RWPE2 (cell line): ENCODE data around the gene ASF1B.

Experiments
- ATAC-seq: fragments of 200-7000 bp; cut with Tn5 transposase; 3 replicates; pipeline ENCODE4 v1.9.1; 2021; ENCODE audit warnings: low read depth
- DNase-seq: peaks from one replicate; pipeline ENCODE4 v3.0.0-alpha.2; 2020; ENCODE audit warnings: low spot score
- H3K27ac ChIP-seq: fragments of 450-650 bp; 2 replicates; pipeline ENCODE4 v1.5.1; 2017; ENCODE audit warnings: mild to moderate bottlenecking; ENCODE audit not compliant: poor library complexity, severe bottlenecking
- H3K27me3 ChIP-seq: fragments of 250-450 bp; sonication (Bioruptor Pico); 2 replicates; pipeline ENCODE4 v1.5.1; 2021; ENCODE audit warnings: mild to moderate bottlenecking, moderate library complexity; ENCODE audit not compliant: insufficient read depth, poor library complexity, severe bottlenecking
- H3K36me3 ChIP-seq: fragments of 250-450 bp; sonication (Bioruptor Pico); 2 replicates; pipeline ENCODE4 v1.5.1; 2020; ENCODE audit warnings: low read depth, mild to moderate bottlenecking, moderate library complexity
- H3K4me1 ChIP-seq: fragments of 250-450 bp; sonication (Bioruptor Pico); 2 replicates; pipeline ENCODE4 v1.5.1; 2021; ENCODE audit warnings: mild to moderate bottlenecking, moderate library complexity; ENCODE audit not compliant: insufficient read depth, poor library complexity, severe bottlenecking
- H3K4me3 ChIP-seq: fragments of 250-450 bp; sonication (Bioruptor Pico); 2 replicates; pipeline ENCODE4 v1.5.1; 2021; ENCODE audit warnings: mild to moderate bottlenecking, moderate library complexity; ENCODE audit not compliant: severe bottlenecking
- H3K9me3 ChIP-seq: fragments of 250-450 bp; sonication (Bioruptor Pico); 2 replicates; pipeline ENCODE4 v1.5.1; 2021; ENCODE audit warnings: mild to moderate bottlenecking, moderate library complexity; ENCODE audit not compliant: severe bottlenecking
- CTCF ChIP-seq: fragments of 450-650 bp; IDR thresholded peaks from one replicate; pipeline ENCODE4 v1.5.1; 2017; ENCODE audit warnings: mild to moderate bottlenecking, moderate library complexity; ENCODE audit not compliant: poor library complexity, severe bottlenecking

ASF1B gene

DNA sequence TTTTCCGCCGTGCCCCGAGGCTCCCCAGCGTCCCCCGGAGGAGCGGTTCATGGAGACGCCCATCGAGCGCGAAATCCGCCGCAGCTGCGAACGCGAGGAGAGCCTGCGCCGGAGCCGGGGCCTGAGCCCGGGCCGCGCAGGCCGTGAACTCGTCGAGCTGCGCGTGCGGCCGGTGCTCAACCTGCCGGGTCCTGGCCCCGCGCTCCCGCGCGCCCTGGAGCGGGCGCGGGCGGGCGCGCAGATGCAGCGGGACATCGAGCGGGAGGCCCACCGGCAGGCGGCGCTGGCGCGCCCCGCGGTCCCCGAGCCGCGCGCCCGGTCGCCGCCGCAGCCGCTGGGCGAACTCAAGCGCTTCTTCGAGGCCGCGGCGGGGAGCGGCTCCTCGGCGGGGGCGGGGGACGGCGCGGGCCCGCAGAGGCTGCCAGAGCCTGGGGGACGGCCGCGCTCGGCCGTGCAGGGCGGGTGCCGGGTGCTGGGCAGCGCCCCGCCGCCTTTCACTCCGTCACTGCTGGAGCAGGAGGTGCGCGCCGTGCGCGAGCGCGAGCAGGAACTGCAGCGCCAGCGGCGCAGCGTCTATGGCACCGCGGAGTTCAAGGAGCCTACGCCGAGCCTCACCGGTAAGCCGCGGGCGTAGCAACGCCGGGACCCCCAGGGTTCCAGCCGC lies 63.0 kb downstream of the ASF1B start:
- ATAC-seq (peak; percentile 71), DNase-seq (no peak)
- Histone ChIP-seq H3K27me3 (peaks cover 8% of the 10 kb centered on the region), H3K4me3 (peak overlapping the region; percentile 62), H3K4me1 (no peaks in the 10 kb centered on the region), H3K36me3 (no peaks in the 10 kb centered on the region), H3K9me3 (no peaks in the 10 kb centered on the region), H3K27ac (peak overlapping the region; percentile 32)
- peak; percentile 98 for TF ChIP-seq CTCF

- ATAC-seq (peak; percentile 12; the same call in 1 of the 3 replicates), DNase-seq (no peak)
- peaks cover 8% of the 10 kb centered on the region for H3K27me3 ChIP-seq
- no peaks in the 10 kb centered on the region for H3K4me1 ChIP-seq
- H3K9me3 ChIP-seq = no peaks in the 10 kb centered on the region
- TF ChIP-seq CTCF = no peak
- H3K27ac ChIP-seq = peak within 1 kb of the TSS; percentile 32
- H3K4me3 ChIP-seq = peak within 1 kb of the TSS; percentile 62
- H3K36me3 ChIP-seq = no peaks in the 10 kb centered on the region
Measured at GRCh38 chr19:14072535-14073260, 63.7 kb downstream of the ASF1B start, which contains the start of gene MISP3. MISP3 (plus strand) TSS chr19:14072786; CDS start chr19:14073310, 524 bp downstream.

DNA sequence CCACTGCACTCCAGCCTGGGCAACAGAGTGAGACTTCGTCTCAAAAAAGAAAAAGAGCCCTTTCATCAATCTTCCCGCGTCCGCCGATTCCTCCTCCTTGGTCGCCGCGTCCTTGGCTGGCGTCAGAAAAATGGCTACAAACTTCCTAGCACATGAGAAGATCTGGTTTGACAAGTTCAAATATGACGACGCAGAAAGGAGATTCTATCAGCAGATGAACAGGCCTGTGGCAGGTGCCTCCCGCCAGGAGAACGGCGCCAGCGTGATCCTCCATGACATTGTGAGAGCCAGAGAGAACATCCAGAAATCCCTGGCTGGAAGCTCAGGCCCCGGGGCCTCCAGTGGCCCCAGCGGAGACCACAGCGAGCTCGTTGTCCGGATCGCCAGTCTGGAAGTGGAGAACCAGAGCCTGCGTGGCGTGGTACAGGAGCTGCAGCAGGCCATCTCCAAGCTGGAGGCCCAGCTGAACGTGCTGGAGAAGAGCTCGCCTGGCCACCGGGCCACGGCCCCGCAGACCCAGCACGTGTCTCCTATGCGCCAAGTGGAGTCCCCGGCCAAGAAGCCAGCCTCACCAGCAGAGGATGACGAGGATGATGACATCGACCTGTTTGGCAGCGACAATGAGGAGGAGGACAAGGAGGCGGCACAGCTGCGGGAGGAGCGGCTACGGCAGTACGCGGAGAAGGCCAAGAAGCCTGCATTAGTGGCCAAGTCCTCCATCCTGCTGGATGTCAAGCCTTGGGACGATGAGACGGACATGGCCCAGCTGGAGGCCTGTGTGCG lies 65.9 kb downstream of the ASF1B start:
- no peak for TF ChIP-seq CTCF
- no peak for ATAC-seq

More for the DNA sequence above, 65.9 kb downstream of the ASF1B start:
- H3K4me3 ChIP-seq = no peak overlapping the region
- DNase-seq = no peak
- no peaks in the 10 kb centered on the region for H3K9me3 ChIP-seq
- no peak overlapping the region for H3K27ac ChIP-seq
- no peaks in the 10 kb centered on the region for H3K36me3 ChIP-seq
- H3K4me1 ChIP-seq = no peaks in the 10 kb centered on the region
- peaks cover 8% of the 10 kb centered on the region for H3K27me3 ChIP-seq
